ENCODE data around the gene MINK1. TPM values are rescaled to one million over a fixed set of nuclear protein-coding genes. Genes with fewer than 3 reads are reported as not detected.

The MINK1 gene
- total and polyA plus RNA-seq, 2 of the 13 experiments (the other 11 are each of a cell fraction or from before 2014, with no cell fraction given) = 17.2 to 63.9 TPM

DNA sequence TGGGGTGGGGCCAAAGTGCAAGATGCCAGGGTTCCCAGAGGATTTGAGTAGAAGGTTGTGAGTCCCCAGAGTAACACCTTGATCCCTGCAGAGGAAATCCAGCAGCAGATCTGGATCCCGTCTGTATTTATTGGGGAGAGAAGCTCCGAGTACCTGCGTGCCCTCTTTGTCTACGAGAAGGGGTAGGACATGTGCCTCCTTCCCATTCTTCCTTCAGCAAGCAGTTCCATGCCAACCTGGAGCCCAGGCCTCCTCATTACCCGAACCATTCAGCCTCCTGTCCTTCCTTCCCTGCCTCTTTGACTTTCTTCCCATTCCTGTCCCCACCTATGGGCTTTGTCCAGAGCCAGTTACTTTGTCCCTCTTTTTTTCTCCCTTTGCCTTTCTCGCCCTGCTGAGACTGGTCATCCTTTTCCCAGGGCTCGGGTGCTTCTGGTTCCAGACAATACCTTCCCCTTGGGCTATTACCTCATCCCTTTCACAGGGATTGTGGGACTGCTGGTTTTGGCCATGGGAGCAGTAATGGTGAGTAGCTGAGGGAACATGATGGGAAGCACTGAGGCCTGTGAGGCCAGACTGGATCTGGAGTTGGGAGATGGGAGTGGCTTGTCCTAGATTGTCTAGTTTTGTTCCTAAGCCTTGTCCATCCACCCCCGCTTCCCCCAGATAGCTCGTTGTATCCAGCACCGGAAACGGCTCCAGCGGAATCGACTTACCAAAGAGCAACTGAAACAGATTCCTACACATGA, 109.8 kb downstream of the MINK1 start (continued):
- TF ChIP-seq CEBPZ (IDR thresholded peaks at IDR 0.05; ENCODE audit: low read length) = no peak
- TF ChIP-seq ZSCAN29 (CRISPR knock-in tag; conservative IDR thresholded peaks at IDR 0.05) = no peak
- no peak for TF ChIP-seq YY1 (IDR thresholded peaks at IDR 0.05; ENCODE audit: insufficient read depth, insufficient replicate concordance, low read depth, low read length)
- no peak for TF ChIP-seq SRSF1 (optimal IDR thresholded peaks at IDR 0.05; ENCODE audit: low read depth, low read length)
- TF ChIP-seq ZFP62 (CRISPR knock-in tag; IDR thresholded peaks at IDR 0.05) = no peak
- peak; percentile 45; the same call in 1 of the 2 replicates for TF ChIP-seq POLR2G (IDR thresholded peaks at IDR 0.05; ENCODE audit: low read depth, low read length)
- no peak for TF ChIP-seq ZBED4 (CRISPR knock-in tag; IDR thresholded peaks at IDR 0.05; ENCODE audit: borderline replicate concordance)
- no peak for TF ChIP-seq CHD2 (IDR thresholded peaks at IDR 0.05; ENCODE audit: low read depth, low read length)
- TF ChIP-seq, protein P1, sequence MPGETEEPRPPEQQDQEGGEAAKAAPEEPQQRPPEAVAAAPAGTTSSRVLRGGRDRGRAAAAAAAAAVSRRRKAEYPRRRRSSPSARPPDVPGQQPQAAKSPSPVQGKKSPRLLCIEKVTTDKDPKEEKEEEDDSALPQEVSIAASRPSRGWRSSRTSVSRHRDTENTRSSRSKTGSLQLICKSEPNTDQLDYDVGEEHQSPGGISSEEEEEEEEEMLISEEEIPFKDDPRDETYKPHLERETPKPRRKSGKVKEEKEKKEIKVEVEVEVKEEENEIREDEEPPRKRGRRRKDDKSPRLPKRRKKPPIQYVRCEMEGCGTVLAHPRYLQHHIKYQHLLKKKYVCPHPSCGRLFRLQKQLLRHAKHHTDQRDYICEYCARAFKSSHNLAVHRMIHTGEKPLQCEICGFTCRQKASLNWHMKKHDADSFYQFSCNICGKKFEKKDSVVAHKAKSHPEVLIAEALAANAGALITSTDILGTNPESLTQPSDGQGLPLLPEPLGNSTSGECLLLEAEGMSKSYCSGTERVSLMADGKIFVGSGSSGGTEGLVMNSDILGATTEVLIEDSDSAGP (CRISPR knock-in tag; IDR thresholded peaks at IDR 0.05; ENCODE audit: borderline replicate concordance) = no peak
- no peak for TF ChIP-seq PHF20 (CRISPR knock-in tag; IDR thresholded peaks at IDR 0.05)
- no peak for TF ChIP-seq MBD4 (IDR thresholded peaks at IDR 0.05; ENCODE audit: borderline replicate concordance, low read length)
- TF ChIP-seq HOMEZ (CRISPR knock-in tag; IDR thresholded peaks at IDR 0.05; ENCODE audit: low read depth) = no peak
- TF ChIP-seq FIP1L1 (IDR thresholded peaks at IDR 0.05; ENCODE audit: borderline replicate concordance, insufficient read depth, low read depth, low read length) = no peak
- TF ChIP-seq RXRB (CRISPR knock-in tag; IDR thresholded peaks at IDR 0.05; ENCODE audit: borderline replicate concordance) = no peak
- 0 out of 2 replicates have a peak, but pooled peaks have one; percentile 50 for TF ChIP-seq RBFOX2 (IDR thresholded peaks at IDR 0.05; ENCODE audit: low read depth, low read length)
- TF ChIP-seq CERS6 (CRISPR knock-in tag; IDR thresholded peaks at IDR 0.05) = no peak
- TF ChIP-seq ZNF3 (CRISPR knock-in tag; IDR thresholded peaks at IDR 0.05) = no peak
